DND-41 (cell line): ENCODE data around the gene FFAR4.

Source experiments
- ATAC-seq: fragments of 200-7000 bp; cut with Tn5 transposase; 3 replicates; pipeline ENCODE4 v1.9.1; 2021; ENCODE audit warnings: low read depth; ENCODE audit not compliant: insufficient read depth
- DNase-seq: peaks from one replicate; pipeline ENCODE4 v3.0.0-alpha.2; 2020
- H2AFZ ChIP-seq: 2 replicates; pipeline ENCODE4 v1.6.0; 2012; ENCODE audit warnings: low read depth, low read length
- H3K27ac ChIP-seq: 2 replicates; pipeline ENCODE4 v1.5.1; 2012; ENCODE audit warnings: low read length, inconsistent platforms
- H3K27me3 ChIP-seq: fragments of 200-600 bp; sonication (generic); 2 replicates; pipeline ENCODE4 v1.6.0; 2012; ENCODE audit warnings: low read length, mild to moderate bottlenecking, inconsistent platforms; ENCODE audit not compliant: insufficient read depth, poor library complexity
- H3K36me3 ChIP-seq: 2 replicates; pipeline ENCODE4 v1.5.1; 2012; ENCODE audit warnings: low read length, inconsistent platforms; ENCODE audit not compliant: insufficient read depth
- H3K4me1 ChIP-seq: 2 replicates; pipeline ENCODE4 v1.5.1; 2012; ENCODE audit warnings: mild to moderate bottlenecking, low read length; ENCODE audit not compliant: insufficient read depth
- H3K4me2 ChIP-seq: 2 replicates; pipeline ENCODE4 v1.6.0; 2012; ENCODE audit warnings: mild to moderate bottlenecking, moderate library complexity, low read length, inconsistent platforms; ENCODE audit not compliant: insufficient read depth
- H3K4me3 ChIP-seq, 2 experiments: fragments of 200-600 bp in 1 of 2; shearing (Covaris generic) in 1 of 2; 2 replicates each; pipeline ENCODE4 v1.5.1; 2012 to 2016; ENCODE audit warnings: inconsistent platforms in 2 of 2, low read length in 2 of 2, mild to moderate bottlenecking in 2 of 2, low read depth in 1 of 2, moderate library complexity in 1 of 2
- H3K79me2 ChIP-seq: 2 replicates; pipeline ENCODE4 v1.6.0; 2012; ENCODE audit warnings: low read length, inconsistent platforms; ENCODE audit not compliant: insufficient read depth
- H3K9ac ChIP-seq: 2 replicates; pipeline ENCODE4 v1.6.0; 2012; ENCODE audit warnings: low read depth, mild to moderate bottlenecking, inconsistent platforms, low read length, moderate library complexity
- H3K9me3 ChIP-seq: 2 replicates; pipeline ENCODE4 v1.5.1; 2012; ENCODE audit warnings: low read length, moderate library complexity, mild to moderate bottlenecking, inconsistent platforms; ENCODE audit not compliant: insufficient read depth, severe bottlenecking
- H4K20me1 ChIP-seq: 2 replicates; pipeline ENCODE4 v1.6.0; 2012; ENCODE audit warnings: low read length; ENCODE audit not compliant: insufficient read depth
- EZH2 ChIP-seq: IDR thresholded peaks from 3 replicates; pipeline ENCODE4 v1.6.1; 2012; ENCODE audit warnings: borderline replicate concordance, low read depth, mild to moderate bottlenecking, moderate library complexity, low read length, inconsistent platforms; ENCODE audit not compliant: severe bottlenecking
- TF ChIP-seq, protein P1 (sequence below): IDR thresholded peaks from 2 replicates; pipeline ENCODE4 v1.5.1; 2012; ENCODE audit warnings: borderline replicate concordance, low read length, moderate library complexity, mild to moderate bottlenecking; ENCODE audit not compliant: poor library complexity, severe bottlenecking; ENCODE audit errors: extremely low read depth

FFAR4 gene

GRCh38 chr10:93590638-93591037 lies 24.2 kb downstream of the FFAR4 start:
- no peak for TF ChIP-seq EZH2
- TF ChIP-seq, protein P1, sequence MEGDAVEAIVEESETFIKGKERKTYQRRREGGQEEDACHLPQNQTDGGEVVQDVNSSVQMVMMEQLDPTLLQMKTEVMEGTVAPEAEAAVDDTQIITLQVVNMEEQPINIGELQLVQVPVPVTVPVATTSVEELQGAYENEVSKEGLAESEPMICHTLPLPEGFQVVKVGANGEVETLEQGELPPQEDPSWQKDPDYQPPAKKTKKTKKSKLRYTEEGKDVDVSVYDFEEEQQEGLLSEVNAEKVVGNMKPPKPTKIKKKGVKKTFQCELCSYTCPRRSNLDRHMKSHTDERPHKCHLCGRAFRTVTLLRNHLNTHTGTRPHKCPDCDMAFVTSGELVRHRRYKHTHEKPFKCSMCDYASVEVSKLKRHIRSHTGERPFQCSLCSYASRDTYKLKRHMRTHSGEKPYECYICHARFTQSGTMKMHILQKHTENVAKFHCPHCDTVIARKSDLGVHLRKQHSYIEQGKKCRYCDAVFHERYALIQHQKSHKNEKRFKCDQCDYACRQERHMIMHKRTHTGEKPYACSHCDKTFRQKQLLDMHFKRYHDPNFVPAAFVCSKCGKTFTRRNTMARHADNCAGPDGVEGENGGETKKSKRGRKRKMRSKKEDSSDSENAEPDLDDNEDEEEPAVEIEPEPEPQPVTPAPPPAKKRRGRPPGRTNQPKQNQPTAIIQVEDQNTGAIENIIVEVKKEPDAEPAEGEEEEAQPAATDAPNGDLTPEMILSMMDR, result no peak
- ATAC-seq (no peak), DNase-seq (no peak)
- H3K27ac ChIP-seq, result no peak overlapping the region
- H3K36me3 ChIP-seq, result no peaks in the 10 kb centered on the region
- H2AFZ ChIP-seq, result no peak overlapping the region
- no peaks in the 10 kb centered on the region for H3K79me2 ChIP-seq
- H3K9ac ChIP-seq, result no peak overlapping the region
- no peak overlapping the region for H3K4me2 ChIP-seq
- no peaks in the 10 kb centered on the region for H4K20me1 ChIP-seq
- no peaks in the 10 kb centered on the region for H3K9me3 ChIP-seq
- no peaks in the 10 kb centered on the region for H3K4me1 ChIP-seq
- H3K4me3 ChIP-seq, result no peak overlapping the region
- H3K27me3 ChIP-seq, result peaks cover 8% of the 10 kb centered on the region

GRCh38 chr10:93591065-93591808 lies 24.8 kb downstream of the FFAR4 start:
- H3K27ac ChIP-seq, result no peak overlapping the region
- no peaks in the 10 kb centered on the region for H4K20me1 ChIP-seq
- no peaks in the 10 kb centered on the region for H3K79me2 ChIP-seq

DNA sequence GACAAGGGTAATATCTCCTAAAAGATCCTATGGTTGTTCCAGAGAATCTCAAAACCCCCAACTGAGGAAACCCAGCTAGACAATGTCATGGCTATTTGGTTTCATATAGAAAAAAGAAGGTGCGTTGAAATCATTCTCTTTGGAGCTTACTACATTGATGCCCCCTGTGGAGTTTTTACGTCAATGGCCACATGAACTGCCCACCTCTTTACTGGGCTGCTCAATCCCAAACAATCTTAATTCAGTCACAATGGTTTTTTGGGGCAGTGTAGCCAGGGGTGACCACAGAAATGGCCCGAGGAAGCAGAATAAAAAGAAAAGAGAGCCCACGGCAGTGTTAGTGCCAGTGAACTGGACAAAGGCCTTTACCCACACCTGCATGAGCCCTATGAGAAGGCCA lies 26.8 kb downstream of the FFAR4 start:
- Histone ChIP-seq H3K79me2 (no peaks in the 10 kb centered on the region), H3K27ac (no peak overlapping the region), H3K4me3 (no peak overlapping the region), H2AFZ (no peak overlapping the region), H3K4me1 (no peaks in the 10 kb centered on the region), H3K9me3 (no peaks in the 10 kb centered on the region), H4K20me1 (no peaks in the 10 kb centered on the region), H3K36me3 (no peaks in the 10 kb centered on the region), H3K27me3 (peaks cover 5% of the 10 kb centered on the region), H3K9ac (no peak overlapping the region), H3K4me2 (no peak overlapping the region)
- DNase-seq, result no peak
- TF ChIP-seq EZH2, result no peak
- TF ChIP-seq, protein P1, result no peak
- ATAC-seq, result no peak

More at GRCh38 chr10:93591065-93591808, 24.8 kb downstream of the FFAR4 start:
- H3K9me3 ChIP-seq, result no peaks in the 10 kb centered on the region
- no peaks in the 10 kb centered on the region for H3K36me3 ChIP-seq
- H3K4me1 ChIP-seq, result no peaks in the 10 kb centered on the region
- no peak for DNase-seq
- ATAC-seq, result no peak
- TF ChIP-seq, protein P1, result no peak
- TF ChIP-seq EZH2, result no peak
- no peak overlapping the region for H3K9ac ChIP-seq
- no peak overlapping the region for H3K4me3 ChIP-seq
- no peak overlapping the region for H2AFZ ChIP-seq
- H3K4me2 ChIP-seq, result no peak overlapping the region
- H3K27me3 ChIP-seq, result peaks cover 8% of the 10 kb centered on the region
